K562 (cell line): ENCODE measurements around the gene EIF2AK2. TPM values are rescaled to one million over a fixed set of nuclear protein-coding genes. Genes with fewer than 3 reads are reported as not detected.

Experiments used
- ADNP ChIP-seq: fragments of 200-800 bp; sonication (Bioruptor generic); IDR thresholded peaks from 2 replicates; pipeline ENCODE4 v1.6.1; 2016; ENCODE audit warnings: missing genetic modification characterization, missing compliant biosample characterization
- HOXB6 ChIP-seq: fragments of 250-450 bp; sonication (Bioruptor Pico); IDR thresholded peaks from 2 replicates; pipeline ENCODE4 v1.5.1; 2022; ENCODE audit warnings: mild to moderate bottlenecking, borderline replicate concordance
- MCM7 ChIP-seq, 2 experiments: fragments of 450-650 bp; IDR thresholded peaks; 2 replicates each; pipeline ENCODE4 v1.6.1; 2016 to 2018
- OTX1 ChIP-seq: fragments of 450-650 bp; formaldehyde crosslinking; IDR thresholded peaks from 2 replicates; pipeline ENCODE4 v1.4.0; 2022; ENCODE audit warnings: mild to moderate bottlenecking
- SIRT6 ChIP-seq: IDR thresholded peaks from one replicate; pipeline ENCODE4 v1.6.1; 2012; ENCODE audit warnings: low read depth, mild to moderate bottlenecking, control low read depth, inconsistent platforms, low read length, moderate library complexity
- TCF7L2 ChIP-seq: fragments of 150-350 bp; IDR thresholded peaks from 2 replicates; pipeline ENCODE4 v1.6.1; 2016; ENCODE audit warnings: low read depth, mild to moderate bottlenecking, low read length, moderate library complexity
- ZKSCAN1 ChIP-seq: fragments of 150-350 bp; IDR thresholded peaks from 2 replicates; pipeline ENCODE4 v1.6.1; 2016; ENCODE audit warnings: low read depth, low read length
- ZNF165 ChIP-seq: fragments of 250-450 bp; sonication (Bioruptor Pico); IDR thresholded peaks from 2 replicates; pipeline ENCODE4 v1.4.0; 2020; ENCODE audit warnings: borderline replicate concordance
- polyA plus RNA-seq, 8 experiments: library from polyadenylated mRNA; depleted of rRNA in 4 of 8; stranded (reverse) in 5 of 8; unstranded in 3 of 8; fragments of >200 nt; fragmentation: Nextera tagmentation in 2 of 8; fragmentation: Illumina TruSeq in 1 of 8; extraction: Ambion mirVana in 2 of 8; extraction: Trizol in 1 of 8; gene quantifications; 2 replicates each; pipeline versions ENCODE4 v1.2.1 to v1.2.3, GENCODE V29; 2011 to 2014; ENCODE audit warnings: inconsistent platforms in 1 of 8, missing spikeins in 1 of 8
- total RNA-seq, 7 experiments: library from RNA; depleted of rRNA in 6 of 7; stranded (reverse); fragments of >200 nt in 6 of 7; fragmentation: Illumina TruSeq in 2 of 7; extraction: Trizol in 2 of 7; gene quantifications; 2 replicates each; pipeline versions ENCODE4 v1.2.1 to v1.2.3, GENCODE V29; 2011 to 2021; ENCODE audit warnings: low replicate concordance in 1 of 7
- TF ChIP-seq, protein P1 (sequence below): fragments of 250-450 bp; sonication (Bioruptor Pico); IDR thresholded peaks from 2 replicates; pipeline ENCODE4 v1.5.1; 2021; ENCODE audit warnings: mild to moderate bottlenecking
- TF ChIP-seq, protein P2 (sequence below): fragments of 450-650 bp; IDR thresholded peaks from 2 replicates; pipeline ENCODE4 v1.6.1; 2014; ENCODE audit warnings: low read depth, mild to moderate bottlenecking, moderate library complexity, borderline replicate concordance
- TF ChIP-seq, protein P3 (sequence below), 2 experiments: fragments of 450-650 bp; formaldehyde crosslinking in 1 of 2; IDR thresholded peaks; 2 replicates each; pipeline versions ENCODE4 v1.4.0 to v1.6.1; 2014 to 2020; ENCODE audit warnings: mild to moderate bottlenecking in 2 of 2, borderline replicate concordance in 1 of 2, low read depth in 1 of 2
- TF ChIP-seq, protein P4 (sequence below): IDR thresholded peaks from 2 replicates; pipeline ENCODE4 v1.6.1; 2011; ENCODE audit warnings: borderline replicate concordance, low read depth, mild to moderate bottlenecking, moderate library complexity, low read length; ENCODE audit not compliant: insufficient read depth, poor library complexity, severe bottlenecking

The EIF2AK2 gene
- total and polyA plus RNA-seq, 9 of the 15 experiments (the other 6 are each of a cell fraction or from before 2014, with no cell fraction given), result 3.8 to 19.5 (median 13.3) TPM

DNA sequence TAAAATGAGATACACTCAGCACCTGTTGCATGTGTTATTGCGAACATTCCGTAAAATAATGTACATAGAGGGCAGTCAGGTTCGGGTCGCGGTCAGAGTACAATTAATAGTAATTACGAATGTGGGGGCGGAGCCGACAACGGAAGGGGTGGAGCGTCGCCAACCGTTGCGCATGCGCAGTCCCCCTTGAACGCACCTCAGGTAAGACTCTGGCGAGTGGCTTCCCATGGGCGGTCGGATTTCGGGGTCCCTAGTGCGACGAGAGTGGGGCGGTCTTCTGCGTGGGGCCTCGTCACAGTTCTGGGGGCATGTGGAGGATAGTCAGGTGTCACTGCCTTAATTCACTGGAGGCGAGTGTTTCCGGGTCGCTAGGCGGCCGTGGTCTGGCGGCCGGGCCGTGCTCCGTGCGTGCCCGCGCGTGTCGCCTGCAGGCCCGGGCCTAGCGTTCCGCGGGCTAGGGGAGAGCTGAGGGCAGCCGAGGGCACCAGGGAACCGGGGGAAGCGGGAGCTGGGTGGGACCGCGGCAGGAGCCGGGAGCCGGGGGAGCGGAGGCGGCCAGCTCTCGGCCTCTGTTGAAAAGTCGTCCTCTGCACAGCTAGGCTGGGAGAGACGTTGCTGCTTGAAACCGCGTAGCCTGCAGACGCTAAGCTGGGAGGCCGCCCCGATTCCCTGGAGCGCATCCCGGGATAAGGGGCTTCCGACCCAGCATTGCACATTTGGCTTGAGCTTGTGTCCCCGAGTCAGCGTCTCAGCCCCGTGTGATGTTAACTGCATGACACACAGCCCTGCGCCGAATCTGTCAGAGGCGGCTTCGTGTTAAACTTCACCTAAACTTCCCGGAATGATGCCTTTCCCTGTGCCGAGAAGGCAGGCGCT lies 39.8 kb upstream of the EIF2AK2 start, which contains the start of gene CEBPZOS (continued):
- TF ChIP-seq, protein P1, sequence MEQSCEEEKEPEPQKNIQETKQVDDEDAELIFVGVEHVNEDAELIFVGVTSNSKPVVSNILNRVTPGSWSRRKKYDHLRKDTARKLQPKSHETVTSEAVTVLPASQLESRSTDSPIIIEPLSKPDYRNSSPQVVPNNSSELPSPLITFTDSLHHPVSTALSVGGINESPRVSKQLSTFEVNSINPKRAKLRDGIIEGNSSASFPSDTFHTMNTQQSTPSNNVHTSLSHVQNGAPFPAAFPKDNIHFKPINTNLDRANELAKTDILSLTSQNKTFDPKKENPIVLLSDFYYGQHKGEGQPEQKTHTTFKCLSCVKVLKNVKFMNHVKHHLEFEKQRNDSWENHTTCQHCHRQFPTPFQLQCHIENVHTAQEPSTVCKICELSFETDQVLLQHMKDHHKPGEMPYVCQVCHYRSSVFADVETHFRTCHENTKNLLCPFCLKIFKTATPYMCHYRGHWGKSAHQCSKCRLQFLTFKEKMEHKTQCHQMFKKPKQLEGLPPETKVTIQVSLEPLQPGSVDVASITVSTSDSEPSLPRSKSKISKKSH (CRISPR knock-in tag), result no peak
- TF ChIP-seq ZNF165 (CRISPR knock-in tag) (no peak), ZKSCAN1 (no peak), SIRT6 (no peak), ADNP (tag) (no peak), MCM7 (IDR thresholded peaks at IDR 0.05) (no peak), TCF7L2 (no peak), OTX1 (0 out of 2 replicates have a peak, but pooled peaks have one; percentile 50), HOXB6 (CRISPR knock-in tag) (no peak)
- TF ChIP-seq, protein P2, sequence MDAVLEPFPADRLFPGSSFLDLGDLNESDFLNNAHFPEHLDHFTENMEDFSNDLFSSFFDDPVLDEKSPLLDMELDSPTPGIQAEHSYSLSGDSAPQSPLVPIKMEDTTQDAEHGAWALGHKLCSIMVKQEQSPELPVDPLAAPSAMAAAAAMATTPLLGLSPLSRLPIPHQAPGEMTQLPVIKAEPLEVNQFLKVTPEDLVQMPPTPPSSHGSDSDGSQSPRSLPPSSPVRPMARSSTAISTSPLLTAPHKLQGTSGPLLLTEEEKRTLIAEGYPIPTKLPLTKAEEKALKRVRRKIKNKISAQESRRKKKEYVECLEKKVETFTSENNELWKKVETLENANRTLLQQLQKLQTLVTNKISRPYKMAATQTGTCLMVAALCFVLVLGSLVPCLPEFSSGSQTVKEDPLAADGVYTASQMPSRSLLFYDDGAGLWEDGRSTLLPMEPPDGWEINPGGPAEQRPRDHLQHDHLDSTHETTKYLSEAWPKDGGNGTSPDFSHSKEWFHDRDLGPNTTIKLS, result peak; percentile 67; the same call in 1 of the 2 replicates
- TF ChIP-seq, protein P3, sequence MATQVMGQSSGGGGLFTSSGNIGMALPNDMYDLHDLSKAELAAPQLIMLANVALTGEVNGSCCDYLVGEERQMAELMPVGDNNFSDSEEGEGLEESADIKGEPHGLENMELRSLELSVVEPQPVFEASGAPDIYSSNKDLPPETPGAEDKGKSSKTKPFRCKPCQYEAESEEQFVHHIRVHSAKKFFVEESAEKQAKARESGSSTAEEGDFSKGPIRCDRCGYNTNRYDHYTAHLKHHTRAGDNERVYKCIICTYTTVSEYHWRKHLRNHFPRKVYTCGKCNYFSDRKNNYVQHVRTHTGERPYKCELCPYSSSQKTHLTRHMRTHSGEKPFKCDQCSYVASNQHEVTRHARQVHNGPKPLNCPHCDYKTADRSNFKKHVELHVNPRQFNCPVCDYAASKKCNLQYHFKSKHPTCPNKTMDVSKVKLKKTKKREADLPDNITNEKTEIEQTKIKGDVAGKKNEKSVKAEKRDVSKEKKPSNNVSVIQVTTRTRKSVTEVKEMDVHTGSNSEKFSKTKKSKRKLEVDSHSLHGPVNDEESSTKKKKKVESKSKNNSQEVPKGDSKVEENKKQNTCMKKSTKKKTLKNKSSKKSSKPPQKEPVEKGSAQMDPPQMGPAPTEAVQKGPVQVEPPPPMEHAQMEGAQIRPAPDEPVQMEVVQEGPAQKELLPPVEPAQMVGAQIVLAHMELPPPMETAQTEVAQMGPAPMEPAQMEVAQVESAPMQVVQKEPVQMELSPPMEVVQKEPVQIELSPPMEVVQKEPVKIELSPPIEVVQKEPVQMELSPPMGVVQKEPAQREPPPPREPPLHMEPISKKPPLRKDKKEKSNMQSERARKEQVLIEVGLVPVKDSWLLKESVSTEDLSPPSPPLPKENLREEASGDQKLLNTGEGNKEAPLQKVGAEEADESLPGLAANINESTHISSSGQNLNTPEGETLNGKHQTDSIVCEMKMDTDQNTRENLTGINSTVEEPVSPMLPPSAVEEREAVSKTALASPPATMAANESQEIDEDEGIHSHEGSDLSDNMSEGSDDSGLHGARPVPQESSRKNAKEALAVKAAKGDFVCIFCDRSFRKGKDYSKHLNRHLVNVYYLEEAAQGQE (IDR thresholded peaks at IDR 0.05; ENCODE audit: borderline replicate concordance), result no peak
- TF ChIP-seq, protein P3 (CRISPR knock-in tag; IDR thresholded peaks at IDR 0.05; ENCODE audit: low read depth), result peak; percentile 49; the same call in 1 of the 2 replicates
- TF ChIP-seq, protein P4, sequence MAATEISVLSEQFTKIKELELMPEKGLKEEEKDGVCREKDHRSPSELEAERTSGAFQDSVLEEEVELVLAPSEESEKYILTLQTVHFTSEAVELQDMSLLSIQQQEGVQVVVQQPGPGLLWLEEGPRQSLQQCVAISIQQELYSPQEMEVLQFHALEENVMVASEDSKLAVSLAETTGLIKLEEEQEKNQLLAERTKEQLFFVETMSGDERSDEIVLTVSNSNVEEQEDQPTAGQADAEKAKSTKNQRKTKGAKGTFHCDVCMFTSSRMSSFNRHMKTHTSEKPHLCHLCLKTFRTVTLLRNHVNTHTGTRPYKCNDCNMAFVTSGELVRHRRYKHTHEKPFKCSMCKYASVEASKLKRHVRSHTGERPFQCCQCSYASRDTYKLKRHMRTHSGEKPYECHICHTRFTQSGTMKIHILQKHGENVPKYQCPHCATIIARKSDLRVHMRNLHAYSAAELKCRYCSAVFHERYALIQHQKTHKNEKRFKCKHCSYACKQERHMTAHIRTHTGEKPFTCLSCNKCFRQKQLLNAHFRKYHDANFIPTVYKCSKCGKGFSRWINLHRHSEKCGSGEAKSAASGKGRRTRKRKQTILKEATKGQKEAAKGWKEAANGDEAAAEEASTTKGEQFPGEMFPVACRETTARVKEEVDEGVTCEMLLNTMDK, result no peak
